Naive B cell (primary cell): ENCODE measurements around the gene PKNOX2. TPM values are rescaled to one million over a fixed set of nuclear protein-coding genes. Genes with fewer than 3 reads are reported as not detected.

Experiments used
- ATAC-seq, 2 donors: fragments of 150-1000 bp; cut with Tn5 transposase; 2 replicates each; pipeline ENCODE4 v1.10.0; 2021; ENCODE audit warnings: low read depth in 2 of 2, mild to moderate bottlenecking in 2 of 2, moderate library complexity in 2 of 2
- DNase-seq: peaks from one replicate; pipeline ENCODE4 v3.0.0; 2022
- H3K27ac Mint-ChIP-seq, 6 donors: one replicate each; pipeline ENCODE4 v1.8.0; 2020 to 2022; ENCODE audit warnings: mild to moderate bottlenecking in 6 of 6, mixed read lengths in 6 of 6, moderate library complexity in 5 of 6, inconsistent platforms in 2 of 6
- H3K27me3 Mint-ChIP-seq, 3 donors: one replicate each; pipeline ENCODE4 v1.8.0; 2021 to 2022; ENCODE audit warnings: mixed read lengths in 3 of 3, mild to moderate bottlenecking in 1 of 3
- H3K36me3 Mint-ChIP-seq, 2 donors: one replicate each; pipeline ENCODE4 v1.8.0; 2020 to 2022; ENCODE audit warnings: mixed read lengths in 2 of 2, inconsistent platforms in 1 of 2, mild to moderate bottlenecking in 1 of 2
- H3K4me1 Mint-ChIP-seq, 3 donors: one replicate each; pipeline ENCODE4 v1.8.0; 2020 to 2022; ENCODE audit warnings: mixed read lengths in 3 of 3, inconsistent platforms in 1 of 3, mild to moderate bottlenecking in 1 of 3, moderate library complexity in 1 of 3
- H3K4me3 Mint-ChIP-seq, 8 donors: one replicate each; pipeline ENCODE4 v1.8.0; 2020 to 2022; ENCODE audit warnings: mild to moderate bottlenecking in 8 of 8, mixed read lengths in 8 of 8, moderate library complexity in 8 of 8, inconsistent platforms in 2 of 8
- H3K9me3 Mint-ChIP-seq, 7 donors: one replicate each; pipeline ENCODE4 v1.8.0; 2020 to 2022; ENCODE audit warnings: mixed read lengths in 7 of 7, mild to moderate bottlenecking in 5 of 7, inconsistent platforms in 2 of 7, moderate library complexity in 1 of 7
- polyA plus RNA-seq, 6 donors: library from polyadenylated mRNA; unstranded; fragments of 300-500 nt; fragmentation: Illumina TruSeq; gene quantifications; one replicate each; pipeline ENCODE4 v1.2.3, GENCODE V29; 2021; ENCODE audit warnings: low read depth in 6 of 6

Gene PKNOX2
- polyA plus RNA-seq, 6 donors from 2014 or later: not detected

DNA sequence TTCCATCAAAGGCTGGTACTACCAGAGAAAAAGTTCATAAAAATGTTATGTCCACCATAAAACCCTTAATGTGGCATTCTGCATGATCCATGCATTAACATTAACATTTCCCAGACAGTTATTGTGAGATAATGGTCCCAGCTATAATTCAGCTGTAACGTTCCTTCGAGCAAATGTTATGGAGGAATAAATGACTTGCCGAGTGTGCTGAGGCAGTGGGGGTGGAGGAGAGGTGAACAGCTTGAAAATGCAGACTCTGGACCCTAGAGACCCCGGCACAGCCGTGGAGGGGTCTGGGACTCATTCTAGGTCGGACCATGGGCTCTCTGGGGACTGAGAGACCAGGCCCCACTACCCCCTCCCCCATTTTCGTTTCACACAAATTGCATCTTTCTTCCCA lies 141.9 kb downstream of the PKNOX2 start:
- no peak for DNase-seq
- Mint-ChIP-seq H3K9me3 (peaks cover 0 to 4% (median 0%) of the 10 kb centered on the region in 7 donors), H3K36me3 (no peaks in the 10 kb centered on the region), H3K4me3 (no peak overlapping the region), H3K27ac (no peak overlapping the region), H3K27me3 (peaks cover 14 to 28% (median 14%) of the 10 kb centered on the region in 3 donors), H3K4me1 (no peaks in the 10 kb centered on the region)
- ATAC-seq: no peak

GRCh38 chr11:125308246-125308645 lies 143.7 kb downstream of the PKNOX2 start:
- Mint-ChIP-seq H3K9me3 (peaks cover 0 to 4% (median 0%) of the 10 kb centered on the region in 7 donors), H3K27me3 (peaks cover 23 to 34% (median 30%) of the 10 kb centered on the region in 3 donors), H3K36me3 (no peaks in the 10 kb centered on the region), H3K4me3 (no peak overlapping the region), H3K4me1 (no peaks in the 10 kb centered on the region), H3K27ac (no peak overlapping the region)
- DNase-seq (no peak), ATAC-seq (no peak)

- Mint-ChIP-seq H3K9me3 (peaks cover 0 to 4% (median 0%) of the 10 kb centered on the region in 7 donors), H3K36me3 (no peaks in the 10 kb centered on the region), H3K4me1 (no peaks in the 10 kb centered on the region), H3K4me3 (no peak overlapping the region), H3K27ac (no peak overlapping the region), H3K27me3 (peaks cover 28 to 42% (median 30%) of the 10 kb centered on the region in 3 donors)
- ATAC-seq (no peak), DNase-seq (no peak)
These were observed 147.8 kb downstream of the PKNOX2 start for GRCh38 chr11:125312391-125312790.

DNA sequence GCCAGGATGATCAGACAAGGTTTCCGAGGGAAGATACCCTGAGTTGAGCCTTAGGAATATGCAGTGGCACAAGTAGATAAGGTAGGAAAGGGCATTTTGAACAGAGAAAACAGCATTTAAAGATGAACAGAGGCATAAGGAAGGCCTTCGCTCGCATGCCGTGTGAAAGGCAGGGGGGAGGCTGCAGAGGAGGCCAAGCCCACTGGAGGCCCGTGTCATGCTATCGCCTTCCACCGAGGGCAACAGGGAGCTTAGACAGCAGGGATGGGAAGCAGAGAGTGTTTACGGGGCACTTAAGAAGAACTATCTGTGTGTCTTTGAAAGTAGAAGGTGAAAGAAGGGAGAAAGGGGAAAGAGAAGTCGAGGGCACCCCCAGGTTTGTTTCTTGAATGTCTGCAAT lies 148.3 kb downstream of the PKNOX2 start:
- H3K36me3 Mint-ChIP-seq: no peaks in the 10 kb centered on the region
- peaks cover 28 to 41% (median 30%) of the 10 kb centered on the region in 3 donors for H3K27me3 Mint-ChIP-seq
- H3K27ac Mint-ChIP-seq: peak overlapping the region in 1 of 6 donors; percentile 73
- H3K4me1 Mint-ChIP-seq: no peaks in the 10 kb centered on the region
- ATAC-seq: no peak
- no peak for DNase-seq
- peaks cover 0 to 4% (median 0%) of the 10 kb centered on the region in 7 donors for H3K9me3 Mint-ChIP-seq
- no peak overlapping the region for H3K4me3 Mint-ChIP-seq

GRCh38 chr11:125313271-125314219 lies 149.0 kb downstream of the PKNOX2 start:
- no peak overlapping the region for H3K4me3 Mint-ChIP-seq
- ATAC-seq (no peak), DNase-seq (no peak)
- H3K27me3 Mint-ChIP-seq: peaks cover 28 to 39% (median 30%) of the 10 kb centered on the region in 3 donors
- peaks cover 0 to 4% (median 0%) of the 10 kb centered on the region in 7 donors for H3K9me3 Mint-ChIP-seq
- H3K4me1 Mint-ChIP-seq: no peaks in the 10 kb centered on the region
- no peaks in the 10 kb centered on the region for H3K36me3 Mint-ChIP-seq
- no peak overlapping the region for H3K27ac Mint-ChIP-seq

DNA sequence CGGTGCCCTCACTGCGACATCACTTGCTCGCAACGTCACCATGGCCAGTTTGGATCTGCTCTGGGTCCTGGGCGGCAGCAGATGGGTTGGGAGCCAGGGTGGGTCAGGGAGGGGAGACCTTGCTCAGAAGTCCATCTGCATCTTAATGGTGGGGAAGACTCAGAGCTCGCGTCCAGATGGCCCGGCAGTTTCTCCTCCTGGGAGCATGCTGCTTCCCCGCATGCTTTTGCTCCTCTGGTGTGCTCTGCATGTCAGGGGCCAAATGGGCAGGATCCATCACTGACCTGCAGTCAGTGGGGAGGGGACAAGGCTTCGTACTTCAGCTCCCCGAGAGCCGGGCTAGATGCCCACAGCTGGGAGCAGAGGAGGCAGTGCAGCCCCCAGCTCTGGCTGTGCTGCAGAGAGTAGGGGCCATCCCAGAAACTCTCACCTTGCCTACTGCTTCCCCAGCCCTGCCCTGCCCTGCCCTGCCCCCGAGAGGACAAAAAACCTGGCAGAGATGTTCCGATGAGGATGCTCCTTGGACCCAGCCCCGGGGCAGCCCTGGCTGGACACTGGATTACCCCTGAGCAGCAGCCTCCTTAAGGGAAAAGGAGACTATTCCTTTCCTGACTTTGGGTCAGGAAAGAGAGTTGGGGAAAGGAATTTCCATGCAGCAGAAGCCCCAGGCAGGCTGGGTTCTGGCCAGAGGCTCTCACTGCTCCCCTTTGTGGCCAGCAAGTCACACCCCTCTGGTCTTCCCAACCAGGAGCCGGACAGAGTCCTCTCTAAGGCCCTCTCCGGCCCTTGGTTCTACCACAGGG lies 149.9 kb downstream of the PKNOX2 start:
- ATAC-seq (no peak), DNase-seq (no peak)
- H3K27me3 Mint-ChIP-seq: peaks cover 23 to 32% (median 29%) of the 10 kb centered on the region in 3 donors
- no peaks in the 10 kb centered on the region for H3K36me3 Mint-ChIP-seq
- H3K9me3 Mint-ChIP-seq: peaks cover 0 to 8% (median 2%) of the 10 kb centered on the region in 7 donors
- H3K27ac Mint-ChIP-seq: no peak overlapping the region
- no peaks in the 10 kb centered on the region for H3K4me1 Mint-ChIP-seq
- no peak overlapping the region for H3K4me3 Mint-ChIP-seq

DNA sequence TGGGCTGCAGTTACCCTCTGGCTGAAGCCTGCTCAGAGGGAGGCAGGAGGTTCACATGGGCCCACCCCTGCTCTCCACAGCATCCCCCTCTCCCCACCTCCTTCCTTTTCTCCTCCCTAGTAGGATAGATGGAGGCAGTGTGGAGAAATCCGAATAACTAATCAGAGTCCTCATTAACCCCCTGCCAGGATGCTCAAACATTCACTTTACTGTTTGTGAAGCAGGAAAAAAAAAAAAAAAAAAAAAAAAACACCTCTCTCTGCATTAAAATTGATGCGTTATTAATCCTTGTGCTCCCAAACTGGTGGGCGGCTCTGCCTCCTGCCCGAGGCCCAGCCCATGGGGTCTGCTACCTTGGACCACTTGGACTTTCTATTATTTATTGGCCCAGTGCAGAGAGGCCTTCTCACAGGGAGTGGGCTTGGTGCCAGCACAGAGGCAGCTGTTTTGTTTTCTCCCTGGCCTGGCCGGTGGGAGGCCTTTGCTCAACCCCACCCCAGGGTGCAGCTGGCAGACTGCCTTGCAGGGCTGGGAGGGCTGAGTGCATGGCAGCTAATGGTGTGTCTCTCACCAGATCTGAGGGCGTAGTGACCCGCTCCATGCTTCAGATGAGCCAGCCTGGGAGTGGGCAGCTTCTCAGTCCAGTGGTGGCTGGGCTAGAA lies 150.7 kb downstream of the PKNOX2 start:
- H3K27me3 Mint-ChIP-seq: peaks cover 29 to 36% (median 31%) of the 10 kb centered on the region in 3 donors
- no peak overlapping the region for H3K4me3 Mint-ChIP-seq
- peaks cover 2 to 8% (median 3%) of the 10 kb centered on the region in 7 donors for H3K9me3 Mint-ChIP-seq
- H3K27ac Mint-ChIP-seq: no peak overlapping the region
- H3K36me3 Mint-ChIP-seq: no peaks in the 10 kb centered on the region
- no peaks in the 10 kb centered on the region for H3K4me1 Mint-ChIP-seq
- no peak for ATAC-seq
- DNase-seq: no peak

DNA sequence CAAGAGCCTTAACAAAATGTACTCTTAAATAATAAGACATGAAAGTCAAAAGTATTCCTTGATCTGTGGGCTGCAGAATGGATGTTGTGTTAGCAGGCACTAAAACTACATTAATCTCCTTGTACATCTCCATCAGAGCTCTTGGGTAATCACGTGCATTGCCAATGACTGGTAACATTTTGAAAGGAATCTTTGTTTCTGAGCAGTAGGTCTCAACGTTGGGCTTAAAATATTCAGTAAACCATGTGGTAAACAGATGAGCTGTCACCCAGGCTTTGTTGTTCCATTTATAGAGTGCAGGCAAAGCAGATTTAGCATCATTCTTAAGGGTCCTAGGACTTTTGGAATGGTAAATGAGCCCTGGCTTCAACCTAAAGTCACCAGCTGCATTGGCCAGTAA lies 152.9 kb downstream of the PKNOX2 start:
- Mint-ChIP-seq H3K4me3 (no peak overlapping the region), H3K27ac (no peak overlapping the region), H3K27me3 (peaks cover 21 to 23% (median 22%) of the 10 kb centered on the region in 3 donors), H3K36me3 (no peaks in the 10 kb centered on the region), H3K9me3 (peaks cover 2 to 8% (median 3%) of the 10 kb centered on the region in 7 donors), H3K4me1 (no peaks in the 10 kb centered on the region)
- DNase-seq: no peak
- ATAC-seq: no peak

GRCh38 chr11:125319649-125320048 lies 155.1 kb downstream of the PKNOX2 start:
- Mint-ChIP-seq H3K27ac (no peak overlapping the region), H3K4me1 (no peaks in the 10 kb centered on the region), H3K4me3 (no peak overlapping the region), H3K27me3 (peaks cover 19 to 32% (median 20%) of the 10 kb centered on the region in 3 donors), H3K36me3 (no peaks in the 10 kb centered on the region), H3K9me3 (peaks cover 0 to 8% (median 3%) of the 10 kb centered on the region in 7 donors)
- ATAC-seq (no peak), DNase-seq (no peak)

DNA sequence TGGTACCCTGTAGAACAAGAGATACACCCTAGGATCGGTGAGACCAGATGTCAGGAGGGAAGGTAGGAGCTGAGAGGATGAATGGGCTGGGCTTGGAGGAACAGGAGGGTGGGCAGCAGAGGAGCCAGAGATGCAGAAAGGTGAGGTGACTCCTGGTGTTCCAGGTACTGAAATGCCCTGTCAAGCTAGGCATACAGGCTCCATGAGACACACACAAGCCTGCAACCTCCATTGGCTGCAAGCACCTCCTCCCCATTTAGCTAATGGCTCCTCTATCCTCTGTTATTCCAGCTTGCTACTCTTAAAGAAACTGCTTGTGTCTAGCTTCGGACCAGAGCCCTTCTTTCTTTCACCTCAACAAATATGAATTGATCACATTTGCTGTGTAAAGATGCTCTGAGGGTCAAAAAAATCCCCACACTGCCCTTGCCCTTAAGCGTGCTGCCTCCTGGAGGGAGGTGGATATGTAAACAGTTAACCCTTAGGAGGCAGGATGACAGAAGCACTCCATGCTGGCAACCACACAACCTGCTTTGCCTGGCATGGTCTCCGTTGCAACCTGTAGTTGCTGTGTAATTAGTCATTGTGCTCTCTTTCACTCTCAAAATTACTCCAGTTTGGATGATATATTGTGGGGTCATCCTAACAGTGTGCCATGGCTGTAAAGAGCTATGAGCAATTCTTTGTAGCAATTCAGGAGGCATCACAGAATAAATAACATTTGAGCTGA lies 156.0 kb downstream of the PKNOX2 start:
- Mint-ChIP-seq H3K4me3 (no peak overlapping the region), H3K27ac (no peak overlapping the region), H3K9me3 (peaks cover 0 to 8% (median 3%) of the 10 kb centered on the region in 7 donors), H3K4me1 (no peaks in the 10 kb centered on the region), H3K36me3 (no peaks in the 10 kb centered on the region), H3K27me3 (peaks cover 19 to 34% (median 20%) of the 10 kb centered on the region in 3 donors)
- DNase-seq (no peak), ATAC-seq (no peak)

GRCh38 chr11:125322289-125322688 lies 157.7 kb downstream of the PKNOX2 start:
- ATAC-seq (no peak), DNase-seq (no peak)
- Mint-ChIP-seq H3K36me3 (no peaks in the 10 kb centered on the region), H3K4me1 (no peaks in the 10 kb centered on the region), H3K27ac (no peak overlapping the region), H3K4me3 (no peak overlapping the region), H3K27me3 (peaks cover 17 to 43% (median 31%) of the 10 kb centered on the region in 3 donors), H3K9me3 (peaks cover 0 to 8% (median 3%) of the 10 kb centered on the region in 7 donors)

- DNase-seq (no peak), ATAC-seq (no peak)
- Mint-ChIP-seq H3K4me1 (no peaks in the 10 kb centered on the region), H3K4me3 (no peak overlapping the region), H3K27ac (no peak overlapping the region), H3K9me3 (peaks cover 0 to 2% (median 0%) of the 10 kb centered on the region in 7 donors), H3K36me3 (no peaks in the 10 kb centered on the region), H3K27me3 (peaks cover 24 to 57% (median 37%) of the 10 kb centered on the region in 3 donors)
These were observed 160.6 kb downstream of the PKNOX2 start for GRCh38 chr11:125325196-125325595.
